Stimulated activated CD4-positive, alpha-beta T cell treated with anti-CD3 and anti-CD28 coated beads, TNF-alpha, amount 100 ng/mL, for 1 hour (primary cell): ENCODE measurements around the gene HSD11B2.

Experiments
- DNase-seq, 3 donors: peaks; one replicate each; pipeline ENCODE4 v3.0.0-alpha.2; 2020; ENCODE audit warnings: low read depth in 3 of 3, low spot score in 1 of 3

Gene HSD11B2

DNA sequence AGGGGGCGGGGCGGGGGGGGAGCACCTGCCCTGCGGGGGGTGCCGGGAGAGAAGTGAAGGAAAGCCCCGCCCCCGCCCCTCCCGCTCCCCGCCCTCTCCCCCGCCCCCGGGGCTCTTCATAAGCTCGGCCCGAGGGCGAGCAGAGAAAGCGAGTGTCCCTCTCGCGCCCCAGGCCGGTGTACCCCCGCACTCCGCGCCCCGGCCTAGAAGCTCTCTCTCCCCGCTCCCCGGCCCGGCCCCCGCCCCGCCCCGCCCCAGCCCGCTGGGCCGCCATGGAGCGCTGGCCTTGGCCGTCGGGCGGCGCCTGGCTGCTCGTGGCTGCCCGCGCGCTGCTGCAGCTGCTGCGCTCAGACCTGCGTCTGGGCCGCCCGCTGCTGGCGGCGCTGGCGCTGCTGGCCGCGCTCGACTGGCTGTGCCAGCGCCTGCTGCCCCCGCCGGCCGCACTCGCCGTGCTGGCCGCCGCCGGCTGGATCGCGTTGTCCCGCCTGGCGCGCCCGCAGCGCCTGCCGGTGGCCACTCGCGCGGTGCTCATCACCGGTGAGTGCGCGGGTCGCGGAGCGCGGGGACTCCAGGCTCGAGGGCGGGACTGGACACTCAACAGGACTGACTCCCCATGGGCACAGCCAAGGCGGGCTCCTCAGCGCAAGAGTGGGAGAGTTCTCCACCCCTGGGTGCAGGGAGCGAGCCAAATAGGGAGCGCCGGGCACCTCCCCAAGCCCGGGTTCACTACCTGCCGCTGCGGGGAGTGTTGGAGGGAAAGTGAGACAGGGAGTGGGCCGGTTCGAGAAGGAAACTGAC is at the start of gene HSD11B2:
Gene HSD11B2 (plus strand): TSS at position 145 of the 798 bp plus-strand sequence. CDS start 128 bp downstream, at position 273.
- peak in 1 of 3 donors; percentile 16 for DNase-seq

DNA sequence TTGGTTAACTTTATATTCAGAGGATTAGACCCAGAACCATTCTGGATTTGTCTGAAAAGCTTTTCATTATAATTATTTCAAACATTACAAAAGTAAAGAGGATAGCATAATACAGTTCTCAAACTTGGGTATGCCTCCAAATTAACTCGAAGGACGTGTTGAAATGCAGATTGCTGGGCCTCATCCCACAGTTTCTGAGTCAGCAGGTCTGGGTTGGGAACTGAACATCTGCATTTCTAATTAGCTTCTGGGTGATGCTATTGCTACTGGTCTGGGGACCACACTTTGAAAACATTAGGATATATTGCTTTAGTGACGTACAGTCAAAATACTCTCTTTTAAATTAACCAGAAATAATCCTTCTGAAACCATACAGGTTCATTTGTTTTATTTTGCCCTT is 47.6 kb upstream of the HSD11B2 start:
- DNase-seq: no peak

DNA sequence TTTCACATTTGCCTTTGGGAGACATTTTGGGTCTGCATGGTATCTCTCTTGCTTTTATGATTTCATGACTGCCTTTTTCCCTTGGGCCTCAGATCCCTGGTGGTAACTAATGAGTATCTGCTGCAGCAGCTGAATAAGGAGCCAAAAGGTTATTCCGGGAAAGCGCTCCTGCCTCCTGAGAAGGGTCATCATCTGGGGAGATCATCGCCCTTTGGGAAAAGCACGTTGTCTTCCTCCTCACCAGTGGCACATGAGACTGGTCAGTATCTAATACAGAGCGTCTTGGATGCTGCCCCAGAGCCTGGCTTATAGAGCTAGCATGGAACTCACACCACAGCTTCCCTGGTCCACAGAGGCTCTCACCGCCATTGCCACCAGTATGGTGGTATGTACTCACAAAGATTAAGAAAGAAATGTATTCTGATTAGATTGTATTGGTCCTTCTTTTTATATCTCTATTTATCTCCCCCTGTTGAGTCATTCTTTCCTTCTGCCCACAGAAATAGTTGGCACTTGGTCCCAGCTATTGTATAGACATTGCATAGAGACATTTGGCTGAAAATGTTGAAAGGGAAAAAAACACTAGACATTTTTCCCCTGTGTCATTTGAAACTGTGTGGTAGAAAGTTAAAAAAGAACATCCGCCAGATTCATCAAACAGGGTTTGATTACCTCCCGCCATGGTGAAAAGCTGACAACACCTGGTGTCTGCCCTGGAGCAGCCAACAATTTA is 46.0 kb upstream of the HSD11B2 start:
- no peak for DNase-seq

DNA sequence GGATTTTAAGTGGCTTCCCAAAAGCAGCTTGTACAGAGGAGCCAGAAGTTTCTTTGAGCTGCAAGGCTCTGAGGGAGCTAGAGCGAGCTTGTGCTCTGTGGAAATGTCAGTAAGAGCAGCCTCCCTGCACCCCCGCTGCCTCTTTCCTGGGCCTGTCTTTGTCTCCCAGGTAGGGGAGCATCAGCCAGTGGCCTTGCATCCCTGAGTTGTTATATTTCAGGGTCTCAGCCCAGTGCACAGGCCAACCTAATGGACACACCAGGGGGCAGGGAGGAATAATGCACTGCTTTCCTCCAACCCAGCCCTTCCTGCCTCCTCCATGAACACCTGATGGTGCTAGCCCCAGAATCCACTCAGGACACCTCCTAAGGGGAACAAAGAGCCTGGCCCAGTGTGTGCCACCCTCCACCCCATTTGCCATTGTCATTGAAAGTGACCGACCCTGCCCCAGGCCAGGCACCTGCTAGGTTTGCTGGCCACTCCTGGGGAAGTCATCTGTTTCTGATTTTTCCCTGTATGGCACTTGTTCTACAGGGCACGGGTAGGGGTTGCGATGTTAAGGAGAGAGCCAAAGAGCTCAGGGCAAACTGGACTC is 44.0 kb upstream of the HSD11B2 start:
- no peak for DNase-seq

DNA sequence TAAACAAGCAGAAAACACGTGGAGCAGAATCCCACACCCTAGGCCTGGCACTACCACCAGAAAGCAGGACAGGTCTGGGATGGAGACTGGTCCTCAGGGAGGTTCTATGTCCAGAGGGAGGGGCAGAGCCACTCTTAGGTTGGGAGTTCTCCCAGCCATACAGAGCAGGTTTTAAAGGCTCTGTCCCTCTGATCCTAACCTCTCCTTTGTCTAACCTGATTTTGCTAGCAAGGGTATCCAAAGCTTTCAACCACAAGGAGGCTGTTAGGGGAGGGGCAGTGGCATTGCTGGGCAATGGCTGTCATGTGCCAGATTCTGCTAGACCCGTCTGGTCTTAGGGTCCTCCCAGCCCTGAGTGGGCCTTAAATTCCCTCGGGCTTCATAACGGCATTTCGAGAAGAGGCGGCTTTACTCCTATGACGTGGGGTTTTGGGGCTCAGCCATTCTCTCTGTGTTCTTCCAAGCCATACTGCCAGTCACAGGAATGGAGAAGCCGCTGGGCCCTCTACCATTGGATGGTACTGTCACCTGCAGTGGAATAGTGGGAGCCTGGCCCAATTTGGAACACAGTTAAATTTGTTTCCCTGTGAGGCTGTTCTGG is 43.3 kb upstream of the HSD11B2 start:
- no peak for DNase-seq

- DNase-seq: no peak
Observed at GRCh38 chr16:67388191-67388590, 42.7 kb upstream of the HSD11B2 start.

GRCh38 chr16:67388591-67388990 is 42.3 kb upstream of the HSD11B2 start:
- no peak for DNase-seq

DNA sequence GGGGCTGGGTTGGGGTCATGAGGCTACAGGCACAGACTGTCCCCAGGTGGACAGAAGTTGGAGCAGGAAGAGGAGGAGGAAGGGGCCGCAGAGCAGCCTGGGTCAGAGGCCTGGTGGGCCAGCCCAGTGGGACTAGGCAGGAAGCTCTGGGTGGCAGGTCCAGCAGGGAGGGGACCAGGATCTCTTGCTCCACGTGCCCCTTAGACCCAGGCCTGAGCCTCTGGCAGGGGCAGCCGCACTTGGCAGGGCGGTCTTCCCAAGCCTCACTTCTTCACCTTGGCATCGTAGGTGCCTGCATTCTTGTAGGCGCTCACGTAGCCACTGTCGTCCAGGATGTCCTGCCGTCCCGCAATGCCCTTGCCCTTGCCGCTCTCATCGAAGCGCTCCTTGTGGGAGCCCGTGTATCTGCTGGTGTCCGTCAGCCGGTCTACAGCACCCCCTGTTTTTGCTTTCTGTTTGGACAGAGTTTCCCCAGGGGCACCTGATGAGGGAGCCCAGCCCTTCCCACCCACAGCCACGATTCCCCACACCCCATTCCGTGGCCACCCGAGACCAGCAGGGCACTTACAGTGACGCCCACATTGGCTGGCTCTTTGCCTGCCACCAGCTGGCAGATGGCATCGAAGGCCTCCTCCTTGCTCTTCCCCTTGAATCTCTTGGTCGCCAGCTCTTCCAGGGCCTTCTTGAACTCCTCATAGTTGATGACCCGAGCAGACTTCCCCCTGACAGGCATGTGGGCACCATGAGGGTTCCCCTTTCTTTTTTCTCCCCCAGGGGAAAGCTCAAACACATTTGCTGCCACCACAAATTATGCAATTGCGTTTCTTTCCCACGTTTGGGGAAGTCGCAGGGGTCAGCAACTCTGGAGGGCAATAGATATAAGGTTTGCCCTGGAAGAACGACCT is 40.8 kb upstream of the HSD11B2 start:
- DNase-seq: no peak

DNA sequence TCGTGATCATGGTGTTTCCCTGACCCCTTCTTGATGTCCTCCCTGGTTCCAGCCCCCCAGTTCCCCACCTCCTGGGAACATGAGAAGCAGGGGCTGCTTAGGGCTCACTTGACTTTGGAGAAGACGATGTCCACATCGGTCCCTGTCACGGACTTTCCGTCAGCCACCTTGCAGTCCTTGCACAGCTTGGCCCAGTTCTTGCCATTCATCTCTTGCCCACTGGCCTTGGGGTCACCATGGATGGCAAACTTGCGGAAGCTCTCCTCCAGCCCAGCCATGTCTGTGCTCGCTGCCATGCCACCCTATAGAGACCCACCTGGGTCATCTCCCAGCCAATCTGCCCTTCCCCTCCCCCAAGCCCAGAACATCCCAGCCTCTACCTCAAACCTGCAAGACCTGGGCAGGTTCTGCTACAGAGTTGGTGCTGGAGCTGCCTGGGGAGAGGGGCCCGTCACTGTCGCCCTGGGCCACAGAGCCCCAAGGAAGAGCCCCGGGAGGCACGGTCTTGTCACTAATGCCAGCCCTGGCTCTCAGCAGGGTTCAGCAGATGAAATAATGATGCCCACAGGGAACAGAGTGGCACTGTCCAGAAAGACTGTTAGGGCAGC is 40.0 kb upstream of the HSD11B2 start:
- no peak for DNase-seq

GRCh38 chr16:67391424-67392300 is 39.3 kb upstream of the HSD11B2 start:
- no peak for DNase-seq

DNA sequence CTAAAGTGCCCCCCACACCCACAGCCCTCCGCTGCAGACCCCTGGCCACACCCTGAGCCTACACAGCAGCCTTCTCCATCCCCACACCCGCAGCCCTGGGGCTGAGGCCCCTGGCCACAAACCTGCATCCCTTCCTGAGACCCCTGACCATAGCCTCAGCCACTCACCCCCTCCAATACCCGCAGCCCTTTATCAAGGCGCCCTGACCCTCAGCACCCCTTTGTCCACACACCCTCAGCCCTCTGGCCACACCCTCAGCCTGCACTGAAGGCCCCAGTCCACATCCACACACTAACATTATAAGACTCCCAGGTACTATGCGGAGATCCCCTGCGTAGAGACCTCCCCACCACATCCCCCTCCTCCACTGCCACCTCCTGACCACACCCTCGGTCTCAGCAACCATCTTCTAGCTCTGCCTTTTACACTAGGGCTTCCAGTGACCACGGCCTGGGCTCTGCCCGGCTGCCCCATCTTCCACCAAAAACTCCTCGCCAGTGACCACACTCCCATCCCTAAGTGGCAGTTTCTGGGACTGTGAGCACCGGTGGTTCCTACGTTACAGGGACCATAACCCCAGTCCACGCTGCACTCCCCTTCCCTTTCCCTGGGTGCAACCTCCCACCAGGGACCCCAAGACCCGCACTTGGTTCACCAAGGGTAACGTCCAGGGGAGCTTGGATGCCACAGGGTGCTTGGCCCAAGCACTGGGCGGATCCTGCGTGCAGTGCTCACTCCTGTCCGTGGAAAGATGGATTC is 38.4 kb upstream of the HSD11B2 start:
- DNase-seq: no peak

DNA sequence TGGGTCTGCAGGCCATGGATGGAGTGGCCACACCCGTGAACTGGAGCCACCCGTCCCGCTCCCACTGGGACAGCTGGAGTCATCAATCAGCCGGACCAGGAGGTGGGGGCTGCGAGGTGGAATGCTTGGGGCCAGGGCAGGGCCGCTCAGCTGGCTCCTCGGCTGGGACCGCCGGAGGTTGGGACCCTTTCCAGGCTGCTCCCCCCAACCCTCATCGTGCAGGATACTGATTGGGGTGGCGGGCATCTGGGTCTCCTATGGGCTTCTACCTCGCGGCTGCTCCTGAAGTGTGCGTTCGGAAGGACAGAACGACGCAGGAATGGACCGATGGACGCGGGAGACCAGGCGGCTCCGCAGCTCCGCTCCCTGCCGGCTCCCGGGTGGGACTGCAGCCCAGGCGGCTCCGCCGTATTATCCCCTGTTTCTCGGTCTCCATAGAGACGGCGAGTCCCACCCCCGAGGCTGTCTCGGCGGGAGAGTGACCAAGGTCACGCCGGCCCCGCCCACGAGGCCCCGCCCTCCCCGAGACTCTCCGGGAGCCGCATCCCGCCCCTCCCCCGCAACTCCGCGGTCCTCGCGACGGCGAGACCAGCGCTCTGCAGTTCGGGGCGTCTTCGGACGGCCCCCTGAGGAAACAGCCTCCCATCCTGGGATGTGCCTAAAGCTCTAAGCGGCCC is 37.7 kb upstream of the HSD11B2 start, which contains the start of gene TPPP3:
Gene TPPP3 (minus strand): TSS at position 388 of the 677 bp plus-strand sequence. CDS start 2,387 bp downstream, outside the sequence.
- DNase-seq: no peak

- DNase-seq: no peak
Observed at GRCh38 chr16:67393788-67394154, 37.1 kb upstream of the HSD11B2 start.

DNA sequence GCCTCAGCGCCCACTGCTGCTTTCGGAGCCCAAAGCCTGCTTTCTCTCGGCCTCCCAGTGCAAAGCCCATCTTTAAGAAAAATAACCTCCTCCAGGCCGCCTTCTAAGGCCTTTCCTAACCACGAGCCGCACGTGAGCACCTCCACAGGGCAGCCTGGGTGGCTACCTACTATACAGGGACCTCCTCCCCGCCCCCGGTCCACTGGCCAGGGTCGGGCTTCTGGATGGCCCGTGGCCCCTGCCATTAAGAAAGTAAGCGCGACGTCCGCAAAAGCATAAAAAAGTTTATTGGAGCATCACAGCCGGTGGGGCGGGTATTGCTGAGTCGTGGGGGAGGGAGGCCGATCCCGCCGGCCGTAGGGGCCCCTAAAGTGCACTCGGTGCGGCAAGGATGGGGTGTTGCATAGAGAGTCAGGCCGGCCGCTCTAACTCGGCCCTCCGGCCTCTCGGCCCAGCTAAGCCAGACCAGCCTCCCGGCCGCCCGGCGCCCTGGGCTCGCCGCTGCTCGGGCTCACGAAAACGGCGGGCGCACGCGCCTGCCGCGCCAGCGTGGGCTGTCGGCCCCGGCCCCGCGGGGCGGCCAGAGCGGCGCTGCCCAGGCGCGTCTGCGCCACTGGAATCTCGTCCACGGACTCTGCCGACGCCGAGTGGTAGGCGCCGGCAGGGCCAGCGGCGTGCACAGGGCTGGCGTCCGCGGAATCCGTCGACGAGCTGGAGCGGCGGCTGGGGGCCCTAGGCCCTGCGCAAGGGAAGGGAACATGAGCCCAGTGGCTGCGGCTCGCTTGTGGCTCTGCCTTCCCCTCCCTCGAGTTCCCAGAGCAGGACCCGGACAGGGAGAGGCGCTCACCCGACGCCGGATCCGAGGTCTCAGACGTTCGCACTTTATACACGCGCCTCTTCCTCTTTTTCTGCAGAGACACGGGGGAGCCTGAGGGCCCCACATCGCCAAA is 36.5 kb upstream of the HSD11B2 start:
- no peak for DNase-seq

DNA sequence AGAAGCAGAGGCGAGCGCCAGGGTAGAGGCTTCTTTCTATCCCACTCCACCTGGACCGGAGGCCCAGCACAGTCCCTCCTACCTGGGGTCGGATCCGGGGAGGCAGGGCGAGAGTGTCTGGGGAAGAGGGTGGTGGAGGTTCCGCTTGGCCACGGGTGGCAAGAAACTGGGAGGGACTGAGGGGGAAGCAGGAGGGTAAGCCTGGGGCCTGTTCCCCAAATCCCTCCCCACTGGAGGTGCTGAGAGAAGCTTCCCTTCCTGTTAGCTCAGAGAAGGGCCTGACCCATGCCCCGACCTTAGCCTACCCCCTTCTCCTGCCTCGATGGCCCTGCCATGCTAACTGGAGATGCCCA is 35.8 kb upstream of the HSD11B2 start:
- DNase-seq: no peak

GRCh38 chr16:67395458-67396158 is 35.3 kb upstream of the HSD11B2 start:
- no peak for DNase-seq
